ENCODE measurements around the gene FIBIN. TPM values are rescaled to one million over a fixed set of nuclear protein-coding genes. Genes with fewer than 3 reads are reported as not detected.

The FIBIN gene
- total RNA-seq, 1 donor: 25.9 TPM

DNA sequence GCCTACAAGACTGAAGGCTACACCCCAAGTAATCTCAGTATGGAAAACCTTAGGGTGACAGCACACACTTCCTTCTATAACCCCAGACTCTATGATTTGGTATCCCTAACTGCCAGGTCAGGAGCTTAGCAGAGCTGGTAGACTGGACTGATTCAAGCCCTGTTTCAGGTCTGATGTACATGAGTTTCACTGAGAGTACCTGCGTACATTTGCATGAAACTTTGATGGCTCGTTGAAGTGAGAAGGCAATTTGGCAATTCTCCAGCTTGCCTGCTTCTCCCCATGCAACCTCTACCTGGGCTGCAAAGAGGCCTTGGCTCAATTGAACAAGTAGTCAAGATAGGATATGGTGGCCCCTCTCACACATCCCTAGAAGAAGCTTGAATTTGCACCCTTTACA, 10.2 kb downstream of the FIBIN start:
- no peak for DNase-seq (ENCODE audit: low read depth)
- H3K4me3 ChIP-seq (ENCODE audit: low read depth, low read length): no peak overlapping the region
- TF ChIP-seq, protein P1, sequence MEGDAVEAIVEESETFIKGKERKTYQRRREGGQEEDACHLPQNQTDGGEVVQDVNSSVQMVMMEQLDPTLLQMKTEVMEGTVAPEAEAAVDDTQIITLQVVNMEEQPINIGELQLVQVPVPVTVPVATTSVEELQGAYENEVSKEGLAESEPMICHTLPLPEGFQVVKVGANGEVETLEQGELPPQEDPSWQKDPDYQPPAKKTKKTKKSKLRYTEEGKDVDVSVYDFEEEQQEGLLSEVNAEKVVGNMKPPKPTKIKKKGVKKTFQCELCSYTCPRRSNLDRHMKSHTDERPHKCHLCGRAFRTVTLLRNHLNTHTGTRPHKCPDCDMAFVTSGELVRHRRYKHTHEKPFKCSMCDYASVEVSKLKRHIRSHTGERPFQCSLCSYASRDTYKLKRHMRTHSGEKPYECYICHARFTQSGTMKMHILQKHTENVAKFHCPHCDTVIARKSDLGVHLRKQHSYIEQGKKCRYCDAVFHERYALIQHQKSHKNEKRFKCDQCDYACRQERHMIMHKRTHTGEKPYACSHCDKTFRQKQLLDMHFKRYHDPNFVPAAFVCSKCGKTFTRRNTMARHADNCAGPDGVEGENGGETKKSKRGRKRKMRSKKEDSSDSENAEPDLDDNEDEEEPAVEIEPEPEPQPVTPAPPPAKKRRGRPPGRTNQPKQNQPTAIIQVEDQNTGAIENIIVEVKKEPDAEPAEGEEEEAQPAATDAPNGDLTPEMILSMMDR (IDR thresholded peaks at IDR 0.05; ENCODE audit: insufficient read depth, low read depth, low read length): no peak

GRCh38 chr11:27008811-27009535, 15.1 kb downstream of the FIBIN start:
- DNase-seq (ENCODE audit: low read depth): no peak
- H3K4me3 ChIP-seq (ENCODE audit: low read depth, low read length): no peak overlapping the region
- TF ChIP-seq, protein P1 (IDR thresholded peaks at IDR 0.05; ENCODE audit: insufficient read depth, low read depth, low read length): no peak

- TF ChIP-seq, protein P1 (IDR thresholded peaks at IDR 0.05; ENCODE audit: insufficient read depth, low read depth, low read length): no peak
- DNase-seq (ENCODE audit: low read depth): no peak
- H3K4me3 ChIP-seq (ENCODE audit: low read depth, low read length): no peak overlapping the region
Observed at GRCh38 chr11:27011560-27012233, 17.8 kb downstream of the FIBIN start.

DNA sequence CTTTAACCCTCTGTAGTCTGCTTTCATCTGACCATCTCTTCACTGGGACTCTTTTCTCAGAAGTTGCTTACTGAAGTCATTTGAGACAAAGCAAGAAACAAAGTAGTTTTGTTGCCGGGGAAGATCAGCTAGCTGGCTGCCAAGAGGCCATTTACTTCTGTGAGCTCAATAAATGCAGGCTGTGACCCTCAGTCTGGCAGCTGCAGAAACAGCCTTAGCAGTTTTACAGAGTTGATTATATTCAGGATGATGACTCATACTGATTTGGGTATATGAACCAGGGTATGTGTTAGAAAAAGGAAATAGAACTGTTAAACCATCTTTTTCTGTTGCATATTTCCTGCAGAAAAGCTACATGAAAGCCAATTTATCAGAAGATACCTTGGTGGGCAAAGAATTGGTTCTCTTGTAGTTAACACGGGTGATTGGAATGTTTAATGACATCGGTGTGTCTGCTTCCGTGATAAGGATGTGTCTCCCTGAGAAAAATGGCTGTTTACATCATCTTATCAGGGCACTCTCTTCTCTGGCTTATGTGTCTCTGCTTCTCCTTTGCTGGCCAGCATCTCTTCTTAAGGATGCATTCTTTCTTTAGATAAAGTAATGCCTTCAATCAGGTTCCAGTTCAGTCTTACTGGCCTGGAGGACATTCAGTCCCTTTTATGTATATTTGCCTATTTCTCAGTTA, 18.5 kb downstream of the FIBIN start:
- peak; percentile 92 for DNase-seq (ENCODE audit: low read depth)
- peak overlapping the region; percentile 32 for H3K4me3 ChIP-seq (ENCODE audit: low read depth, low read length)
- TF ChIP-seq, protein P1 (IDR thresholded peaks at IDR 0.05; ENCODE audit: insufficient read depth, low read depth, low read length): no peak

- TF ChIP-seq, protein P1 (IDR thresholded peaks at IDR 0.05; ENCODE audit: insufficient read depth, low read depth, low read length): no peak
- H3K4me3 ChIP-seq (ENCODE audit: low read depth, low read length): no peak overlapping the region
- peak; percentile 75 for DNase-seq (ENCODE audit: low read depth)
Observed at GRCh38 chr11:27013781-27014361, 20.0 kb downstream of the FIBIN start.

- TF ChIP-seq, protein P1 (IDR thresholded peaks at IDR 0.05; ENCODE audit: insufficient read depth, low read depth, low read length): no peak
- peak; percentile 70 for DNase-seq (ENCODE audit: low read depth)
- no peak overlapping the region for H3K4me3 ChIP-seq (ENCODE audit: low read depth, low read length)
Observed at GRCh38 chr11:27018902-27019529, 25.1 kb downstream of the FIBIN start.

All from fibroblast of villous mesenchyme (primary cell).